ENCODE results near the gene FHDC1.

The FHDC1 gene

GRCh38 chr4:153014460-153014859, 78.3 kb downstream of the FHDC1 start:
- DNase-seq = no peak

GRCh38 chr4:153016592-153016991, 80.5 kb downstream of the FHDC1 start:
- no peak for DNase-seq

- DNase-seq = no peak
Observed at GRCh38 chr4:153018031-153018430, 81.9 kb downstream of the FHDC1 start.

GRCh38 chr4:153018684-153019083, 82.6 kb downstream of the FHDC1 start:
- no peak for DNase-seq

- DNase-seq = no peak
Observed at GRCh38 chr4:153019906-153020305, 83.8 kb downstream of the FHDC1 start.

- DNase-seq = no peak
Observed at GRCh38 chr4:153020457-153020856, 84.3 kb downstream of the FHDC1 start.

- no peak for DNase-seq
Observed at GRCh38 chr4:153021276-153021675, 85.2 kb downstream of the FHDC1 start.

- no peak for DNase-seq
Observed at GRCh38 chr4:153022241-153022715, 86.2 kb downstream of the FHDC1 start.

GRCh38 chr4:153023139-153023538, 87.0 kb downstream of the FHDC1 start:
- no peak for DNase-seq

GRCh38 chr4:153023692-153024394, 87.7 kb downstream of the FHDC1 start:
- DNase-seq = no peak

- DNase-seq = no peak
Observed at GRCh38 chr4:153024466-153024865, 88.3 kb downstream of the FHDC1 start.

- DNase-seq = no peak
Observed at GRCh38 chr4:153025406-153025805, 89.3 kb downstream of the FHDC1 start.

GRCh38 chr4:153026591-153027346, 90.6 kb downstream of the FHDC1 start:
- no peak for DNase-seq

- DNase-seq = no peak
Observed at GRCh38 chr4:153027866-153028265, 91.7 kb downstream of the FHDC1 start.

GRCh38 chr4:153028535-153028934, 92.4 kb downstream of the FHDC1 start:
- DNase-seq = no peak
